Colonic mucosa (tissue), 4 donors: ENCODE results near the gene FRS2. TPM values are rescaled to one million over a fixed set of nuclear protein-coding genes. Genes with fewer than 3 reads are reported as not detected.

Source experiments
- DNase-seq: peaks from one replicate; pipeline ENCODE4 v3.0.0-alpha.2; 2020
- H3K27ac ChIP-seq: fragments of 200-600 bp; one replicate; pipeline ENCODE4 v1.8.0; 2021
- H3K27me3 ChIP-seq: fragments of 200-600 bp; one replicate; pipeline ENCODE4 v1.8.0; 2021
- H3K36me3 ChIP-seq: fragments of 200-600 bp; one replicate; pipeline ENCODE4 v1.8.0; 2021
- H3K4me1 ChIP-seq: fragments of 200-600 bp; one replicate; pipeline ENCODE4 v1.8.0; 2021; ENCODE audit warnings: mild to moderate bottlenecking
- H3K4me3 ChIP-seq: fragments of 200-600 bp; one replicate; pipeline ENCODE4 v1.8.0; 2021
- H3K9ac ChIP-seq, 2 donors: one replicate each; pipeline ENCODE4 v1.7.0; 2013; ENCODE audit warnings: control low read depth in 2 of 2, low read depth in 2 of 2, low read length in 2 of 2
- H3K9me3 ChIP-seq: fragments of 200-600 bp; one replicate; pipeline ENCODE4 v1.8.0; 2021
- CTCF ChIP-seq: fragments of 200-600 bp; IDR thresholded peaks from one replicate; pipeline ENCODE4 v1.8.0; 2022; ENCODE audit warnings: antibody characterized with exemption, mild to moderate bottlenecking
- intact Hi-C: fragments of 100-400 bp; cut with DNase I; formaldehyde crosslinking; loops from one replicate; pipeline ENCODE4 v1.14.1; 2022
- total RNA-seq, 2 donors: library from RNA; stranded (reverse); fragmentation: NEBNext Ultra II Directional in 1 of 2; extraction: Animal tissue kit (Norgen Biotek cat#: 25700) in 1 of 2; gene quantifications; one replicate each; pipeline ENCODE4 v1.2.1, GENCODE V29; 2021
- donor health status: healthy.
- donor health status: DM: no; HTN: no; CAD: no.
- donor health status: DM: no; HTN: no; CAD: no.

Gene FRS2
- total RNA-seq, 2 donors from 2014 or later, result 22.4 to 28.4 TPM

- Histone ChIP-seq H3K27ac (no peak overlapping the region), H3K9ac (no peak overlapping the region), H3K27me3 (no peaks in the 10 kb centered on the region), H3K4me1 (no peaks in the 10 kb centered on the region), H3K9me3 (no peaks in the 10 kb centered on the region), H3K36me3 (no peaks in the 10 kb centered on the region), H3K4me3 (no peak overlapping the region)
- intact Hi-C loops, result no loop called here
- DNase-seq, result no peak
- no peak for TF ChIP-seq CTCF
These were observed 78.5 kb downstream of the FRS2 start for GRCh38 chr12:69548687-69549086.

DNA sequence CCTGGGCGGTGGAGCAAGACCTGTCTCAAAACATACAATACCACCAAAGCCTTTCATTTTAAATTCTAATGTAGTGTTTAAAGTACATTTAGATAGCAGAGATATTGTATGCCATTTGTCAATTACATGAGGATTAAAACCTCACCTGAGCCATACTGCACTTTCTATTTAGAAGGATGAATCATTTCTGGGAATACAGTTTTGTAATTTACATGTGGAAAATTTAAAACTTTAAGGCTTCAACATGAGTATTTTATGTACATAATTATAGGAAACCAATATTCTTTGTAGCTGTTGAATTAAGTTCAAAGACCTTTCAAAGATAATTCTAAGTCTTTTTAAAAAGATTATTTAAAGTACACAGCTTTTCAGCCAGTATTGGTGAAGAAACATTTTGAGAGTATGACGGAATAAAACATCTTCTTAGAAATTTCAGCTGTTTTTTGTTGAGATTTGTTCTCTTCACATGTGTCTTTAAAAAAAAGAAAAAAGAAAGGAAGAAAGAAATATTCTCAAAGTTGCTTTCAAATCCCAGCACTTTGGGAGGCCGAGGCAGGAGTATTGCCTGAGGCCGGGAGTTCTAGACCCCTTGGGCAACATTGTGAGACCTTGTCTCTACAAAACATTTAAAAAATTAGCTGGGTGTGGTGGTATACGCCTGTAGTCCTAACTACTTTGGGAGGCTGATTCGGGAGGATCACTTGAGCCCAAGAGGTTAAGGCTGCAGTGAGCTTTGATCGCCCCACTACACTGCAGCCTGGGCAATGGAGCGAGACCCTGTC lies 80.6 kb downstream of the FRS2 start:
- H3K9me3 ChIP-seq, result no peaks in the 10 kb centered on the region
- TF ChIP-seq CTCF, result no peak
- H3K36me3 ChIP-seq, result no peaks in the 10 kb centered on the region
- intact Hi-C loops, result no loop called here
- no peak overlapping the region for H3K9ac ChIP-seq
- H3K27me3 ChIP-seq, result no peaks in the 10 kb centered on the region
- H3K27ac ChIP-seq, result no peak overlapping the region
- no peaks in the 10 kb centered on the region for H3K4me1 ChIP-seq
- H3K4me3 ChIP-seq, result no peak overlapping the region
- DNase-seq, result no peak

DNA sequence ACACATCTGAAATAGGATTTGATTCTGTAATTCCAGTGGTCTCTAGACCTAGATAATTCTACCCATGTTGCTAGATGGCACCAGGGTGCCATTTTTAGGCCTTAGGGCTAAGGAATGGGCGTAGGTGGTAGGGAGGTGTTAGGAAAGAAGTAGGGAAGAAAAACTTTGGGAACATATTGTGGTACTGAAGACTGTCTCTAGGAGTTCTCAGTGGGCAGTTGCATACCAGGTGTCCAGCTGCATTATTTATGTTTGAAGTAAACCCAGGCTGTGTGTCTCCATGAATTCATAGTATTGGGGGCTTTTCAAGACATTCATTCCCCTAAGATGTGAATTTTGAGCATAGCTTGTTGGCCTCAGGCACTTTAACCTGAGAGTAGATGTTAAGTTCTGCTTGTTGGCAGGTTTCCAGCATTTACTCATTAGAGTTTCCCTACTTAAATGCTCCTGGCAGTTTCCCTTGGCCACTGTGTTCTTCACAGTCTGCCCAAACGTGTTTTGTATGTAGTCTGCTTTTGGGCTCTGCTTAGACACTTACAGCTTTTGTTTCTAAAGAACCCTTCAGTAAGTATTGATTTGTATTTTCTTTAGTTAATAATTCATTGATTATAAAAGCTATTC lies 83.5 kb downstream of the FRS2 start:
- DNase-seq, result no peak
- H3K9ac ChIP-seq, result no peak overlapping the region

DNA sequence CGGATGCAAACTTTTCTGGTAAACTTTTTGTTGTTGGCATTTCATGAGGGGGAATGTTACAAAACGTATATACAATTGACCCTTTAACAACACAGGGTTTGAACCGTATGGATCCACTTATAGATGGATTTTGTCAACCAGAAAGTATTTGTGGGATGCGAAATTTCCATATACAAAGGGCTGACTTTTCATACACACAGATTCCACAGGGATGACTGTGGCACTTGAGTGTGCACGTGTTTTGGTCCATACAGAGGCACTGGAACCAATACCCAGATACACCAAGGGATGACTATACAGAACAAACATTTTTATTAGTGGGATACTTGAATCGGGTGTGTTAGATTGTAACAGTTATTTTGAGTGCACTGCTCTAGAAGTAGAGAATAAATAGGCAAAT lies 85.3 kb downstream of the FRS2 start:
- no peak overlapping the region for H3K4me3 ChIP-seq
- H3K4me1 ChIP-seq, result no peaks in the 10 kb centered on the region
- intact Hi-C loops, result no loop called here
- H3K27ac ChIP-seq, result no peak overlapping the region
- no peak for TF ChIP-seq CTCF
- no peaks in the 10 kb centered on the region for H3K27me3 ChIP-seq
- no peak overlapping the region for H3K9ac ChIP-seq
- H3K36me3 ChIP-seq, result no peaks in the 10 kb centered on the region
- no peaks in the 10 kb centered on the region for H3K9me3 ChIP-seq
- DNase-seq, result no peak

More for the DNA sequence above, 83.5 kb downstream of the FRS2 start:
- Histone ChIP-seq H3K9me3 (no peaks in the 10 kb centered on the region), H3K36me3 (no peaks in the 10 kb centered on the region), H3K4me1 (no peaks in the 10 kb centered on the region), H3K27me3 (no peaks in the 10 kb centered on the region), H3K27ac (no peak overlapping the region), H3K4me3 (no peak overlapping the region)
- intact Hi-C loops, result no loop called here
- no peak for TF ChIP-seq CTCF

GRCh38 chr12:69556383-69556782 lies 86.2 kb downstream of the FRS2 start:
- H3K4me3 ChIP-seq, result no peak overlapping the region
- H3K9ac ChIP-seq, result no peak overlapping the region
- TF ChIP-seq CTCF, result no peak
- intact Hi-C loops, result no loop called here
- no peak overlapping the region for H3K27ac ChIP-seq
- no peaks in the 10 kb centered on the region for H3K36me3 ChIP-seq
- no peaks in the 10 kb centered on the region for H3K4me1 ChIP-seq
- H3K27me3 ChIP-seq, result no peaks in the 10 kb centered on the region
- DNase-seq, result no peak
- no peaks in the 10 kb centered on the region for H3K9me3 ChIP-seq
